VCaP (cell line): ENCODE results near the gene UBQLN4.

Experiments used
- H3K27ac ChIP-seq: fragments of 450-650 bp; 2 replicates; pipeline ENCODE4 v1.5.1; 2017
- TF ChIP-seq, protein P1 (sequence below): fragments of 450-650 bp; conservative IDR thresholded peaks from 2 replicates; pipeline ENCODE4 v1.5.1; 2017; ENCODE audit warnings: mild to moderate bottlenecking, moderate library complexity

The UBQLN4 gene

DNA sequence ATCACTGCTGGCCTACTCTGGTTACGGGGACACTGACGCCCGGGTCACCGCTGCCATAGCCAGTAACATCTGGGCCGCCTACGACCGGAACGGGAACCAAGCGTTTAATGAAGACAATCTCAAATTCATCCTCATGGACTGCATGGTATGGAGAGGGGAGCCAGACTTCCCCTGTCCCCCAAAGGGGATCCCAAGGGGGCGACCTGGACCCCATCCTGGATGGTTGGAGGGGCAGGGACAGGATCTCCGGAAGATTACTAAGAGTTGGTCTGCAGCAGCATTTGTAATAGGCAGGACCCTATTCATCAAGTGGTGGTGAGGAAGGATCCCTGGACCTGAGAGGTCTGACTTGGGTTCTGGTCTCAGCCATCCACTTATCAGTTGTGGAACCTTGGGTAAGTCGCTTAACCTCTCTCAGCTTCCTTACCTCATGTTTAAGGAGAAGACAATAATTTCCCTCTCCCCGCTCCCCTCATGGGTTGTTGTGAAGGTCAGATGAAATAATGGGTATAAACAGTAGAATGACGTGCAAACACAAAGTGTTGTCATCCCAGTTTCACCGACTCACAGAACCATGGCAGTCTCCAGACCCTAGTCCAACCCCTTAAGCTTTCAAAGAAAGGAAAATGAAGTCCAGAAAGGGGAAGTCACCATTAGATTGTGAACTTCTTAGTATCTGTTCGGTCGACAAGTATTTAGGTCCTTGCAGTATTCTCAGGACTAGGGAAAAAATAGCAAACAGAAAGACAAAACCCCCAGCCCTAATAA, 1.9 kb upstream of the UBQLN4 start:
- TF ChIP-seq, protein P1, sequence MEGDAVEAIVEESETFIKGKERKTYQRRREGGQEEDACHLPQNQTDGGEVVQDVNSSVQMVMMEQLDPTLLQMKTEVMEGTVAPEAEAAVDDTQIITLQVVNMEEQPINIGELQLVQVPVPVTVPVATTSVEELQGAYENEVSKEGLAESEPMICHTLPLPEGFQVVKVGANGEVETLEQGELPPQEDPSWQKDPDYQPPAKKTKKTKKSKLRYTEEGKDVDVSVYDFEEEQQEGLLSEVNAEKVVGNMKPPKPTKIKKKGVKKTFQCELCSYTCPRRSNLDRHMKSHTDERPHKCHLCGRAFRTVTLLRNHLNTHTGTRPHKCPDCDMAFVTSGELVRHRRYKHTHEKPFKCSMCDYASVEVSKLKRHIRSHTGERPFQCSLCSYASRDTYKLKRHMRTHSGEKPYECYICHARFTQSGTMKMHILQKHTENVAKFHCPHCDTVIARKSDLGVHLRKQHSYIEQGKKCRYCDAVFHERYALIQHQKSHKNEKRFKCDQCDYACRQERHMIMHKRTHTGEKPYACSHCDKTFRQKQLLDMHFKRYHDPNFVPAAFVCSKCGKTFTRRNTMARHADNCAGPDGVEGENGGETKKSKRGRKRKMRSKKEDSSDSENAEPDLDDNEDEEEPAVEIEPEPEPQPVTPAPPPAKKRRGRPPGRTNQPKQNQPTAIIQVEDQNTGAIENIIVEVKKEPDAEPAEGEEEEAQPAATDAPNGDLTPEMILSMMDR, result no peak
- H3K27ac ChIP-seq, result peak overlapping the region; percentile 97; the same call in 1 of the 2 replicates

DNA sequence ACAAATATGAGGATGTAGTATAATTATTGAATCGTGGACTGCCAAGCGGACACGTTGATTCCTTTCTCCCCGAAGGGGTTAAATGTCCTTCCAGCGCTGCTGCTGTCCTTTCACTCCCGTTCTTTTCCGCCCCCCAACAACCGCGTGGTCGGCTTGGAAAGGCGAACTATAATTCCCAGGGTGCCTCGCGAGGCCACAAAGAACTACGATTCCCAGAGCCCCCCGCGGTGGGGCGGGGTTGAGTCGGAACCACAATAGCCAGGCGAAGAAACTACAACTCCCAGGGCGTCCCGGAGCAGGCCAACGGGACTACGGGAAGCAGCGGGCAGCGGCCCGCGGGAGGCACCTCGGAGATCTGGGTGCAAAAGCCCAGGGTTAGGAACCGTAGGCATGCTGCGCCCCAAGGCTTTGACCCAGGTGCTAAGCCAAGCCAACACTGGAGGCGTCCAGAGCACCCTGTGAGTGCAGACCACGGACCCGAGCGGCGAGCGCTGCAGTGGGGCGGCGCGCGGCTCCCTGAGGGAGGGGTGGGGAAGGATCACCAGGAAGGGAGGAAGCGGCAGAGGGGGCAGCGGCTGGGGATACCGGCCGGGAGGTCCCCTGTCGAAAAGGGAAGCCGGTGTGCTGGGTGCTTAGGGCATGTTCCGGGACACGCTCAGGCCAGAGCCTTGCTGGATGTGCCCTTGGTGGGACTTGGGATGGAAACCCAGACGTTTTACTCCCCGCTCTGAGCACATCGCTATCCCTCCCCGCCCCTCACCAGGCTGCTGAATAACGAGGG, 1.1 kb upstream of the UBQLN4 start, which contains the start of gene LAMTOR2:
Gene LAMTOR2 (plus strand): TSS at position 283 of the 781 bp plus-strand sequence. CDS start 108 bp downstream, at position 391.
- peak within 1 kb of the TSS; percentile 97 for H3K27ac ChIP-seq
- TF ChIP-seq, protein P1, result no peak

DNA sequence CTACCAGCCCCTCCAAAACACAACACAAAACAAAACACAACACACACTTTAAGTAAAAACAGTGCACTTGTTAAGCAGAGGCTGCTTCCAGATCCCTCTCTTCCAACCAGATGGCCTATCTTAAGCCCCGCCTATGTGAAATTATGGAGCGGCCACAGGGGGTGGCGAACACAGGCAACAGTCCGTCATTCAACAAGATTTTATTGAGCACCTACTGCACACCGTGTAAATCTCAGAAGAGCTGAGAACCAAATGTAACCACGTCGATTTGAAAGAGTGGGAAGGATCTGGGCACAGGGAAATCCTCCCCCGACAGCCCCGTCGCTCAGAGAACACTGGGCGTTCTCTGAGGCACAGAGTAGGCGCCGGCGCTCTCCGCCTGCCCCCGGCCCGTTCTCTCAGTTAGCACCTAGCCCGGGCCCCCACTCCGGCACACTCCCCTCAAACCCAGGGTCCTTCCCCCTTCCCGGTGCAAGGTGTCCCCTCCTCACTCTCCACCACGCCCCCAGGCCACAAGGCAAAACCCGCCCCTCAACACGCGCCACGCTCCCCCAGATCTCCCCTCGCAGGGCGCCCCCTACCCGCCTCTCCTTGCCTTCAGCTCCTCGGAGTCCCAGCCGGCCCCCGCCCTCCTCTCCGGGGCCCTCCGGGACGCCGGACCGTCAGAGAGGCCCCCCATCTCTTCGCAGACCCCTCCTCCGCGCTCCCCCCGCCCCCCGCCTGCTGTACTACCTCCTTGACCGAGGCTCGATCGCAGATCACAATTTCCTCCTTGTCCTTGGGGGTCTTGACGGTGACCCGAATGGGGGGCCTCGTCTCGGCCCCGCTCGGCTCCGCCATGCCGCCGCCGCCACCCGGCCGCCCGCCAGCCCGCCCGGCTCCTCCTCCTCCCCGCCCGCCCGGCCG, 483 bp downstream of the UBQLN4 start:
- TF ChIP-seq, protein P1, result no peak
- H3K27ac ChIP-seq, result peak overlapping the region; percentile 97

DNA sequence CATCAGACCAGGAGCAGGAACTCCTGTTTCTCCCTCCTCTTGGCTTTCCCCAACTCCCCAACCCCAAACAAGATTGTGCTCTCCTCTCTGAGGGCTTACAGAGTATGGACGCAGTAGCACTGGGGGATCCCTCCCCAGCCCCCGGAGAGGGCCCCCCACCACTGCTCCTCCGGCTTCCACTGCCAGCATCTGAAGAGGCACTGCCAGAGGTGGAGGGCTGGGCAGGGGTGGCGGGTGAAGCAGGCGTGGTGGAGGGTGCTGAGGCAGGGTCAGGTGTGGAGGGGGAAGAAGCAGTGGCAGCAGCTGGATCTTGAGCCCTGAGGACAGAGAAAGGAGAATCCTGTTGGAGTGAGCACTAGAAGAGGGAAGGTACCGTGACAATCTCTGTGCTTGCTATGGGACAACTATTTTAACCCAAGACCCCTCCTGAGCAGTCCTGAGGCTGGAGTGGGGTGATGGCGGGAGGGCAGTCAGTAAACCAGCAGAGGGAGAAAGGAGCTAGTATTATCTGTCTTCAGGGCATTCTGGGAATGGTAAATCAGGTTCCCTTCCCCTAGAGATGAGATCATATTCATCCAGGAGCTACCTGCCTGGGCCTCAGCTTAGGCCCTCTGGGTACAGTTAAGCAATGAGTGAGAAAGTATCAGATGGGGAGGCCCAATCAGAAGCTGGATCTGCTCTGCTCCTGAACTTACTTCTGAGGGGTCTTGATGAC, 2.4 kb downstream of the UBQLN4 start:
- TF ChIP-seq, protein P1, result no peak
- H3K27ac ChIP-seq, result no peak overlapping the region

DNA sequence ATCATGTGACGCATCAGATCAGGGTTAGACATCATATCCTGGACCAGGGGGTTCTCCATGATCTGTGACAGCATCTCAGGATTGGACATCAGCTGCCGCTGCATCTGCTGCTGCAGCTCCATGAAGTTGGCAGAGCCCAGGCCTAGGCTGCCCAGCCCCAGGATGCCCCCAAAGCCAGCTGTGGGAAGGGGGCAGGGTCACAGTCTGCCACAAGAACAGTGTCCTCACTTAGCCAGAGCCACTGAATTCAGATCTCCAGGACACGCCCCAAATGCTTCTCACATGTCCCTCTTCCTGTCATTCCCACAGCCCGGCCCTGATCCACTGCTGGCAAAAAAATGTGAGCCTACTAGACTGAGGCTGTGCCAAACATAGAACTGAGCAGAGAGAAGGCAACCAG, 3.2 kb downstream of the UBQLN4 start:
- no peak overlapping the region for H3K27ac ChIP-seq
- TF ChIP-seq, protein P1, result no peak

DNA sequence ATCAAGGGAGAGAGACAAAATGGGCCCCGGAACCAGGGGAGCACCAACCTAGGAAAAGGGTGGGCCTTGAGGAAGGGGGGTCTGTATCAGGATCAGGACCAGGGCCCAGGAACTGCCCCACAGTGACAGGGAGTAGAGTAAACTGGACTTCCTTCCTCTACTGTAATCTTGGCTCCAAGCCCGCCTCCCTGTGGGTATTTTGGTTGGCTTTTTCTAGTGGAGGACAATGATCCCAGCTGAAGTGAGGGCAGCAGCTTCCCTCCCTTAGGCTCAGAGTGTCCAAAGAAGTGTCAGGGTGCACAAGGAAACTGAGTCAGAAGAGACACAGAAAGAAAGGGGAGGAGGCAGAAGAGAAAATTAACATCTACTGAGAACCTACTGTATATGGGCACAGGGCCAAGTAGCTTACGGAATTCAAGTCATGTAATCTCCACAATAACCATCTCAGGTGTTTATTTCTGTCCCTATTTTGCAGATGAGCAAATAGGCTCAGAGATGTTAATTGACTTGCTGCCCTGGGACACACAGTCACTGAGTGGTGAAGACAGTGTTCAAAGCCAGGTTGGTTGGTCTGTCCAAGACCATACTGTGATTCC, 4.8 kb downstream of the UBQLN4 start:
- TF ChIP-seq, protein P1, result no peak
- H3K27ac ChIP-seq, result no peak overlapping the region
